IMR-90 (cell line): ENCODE results near the gene C1GALT1. TPM values are rescaled to one million over a fixed set of nuclear protein-coding genes. Genes with fewer than 3 reads are reported as not detected.

ENCODE experiments used
- ATAC-seq: fragments of 200-7000 bp; cut with Tn5 transposase; 2 replicates; pipeline ENCODE4 v1.9.1; 2020; ENCODE audit warnings: low read depth, mild to moderate bottlenecking, moderate library complexity
- BruUV-seq: library from RNA; stranded (reverse); fragments of 400-500 nt; replicated peaks from 2 replicates; lab custom pipeline; 2021; lab: Mats Ljungman, UMichigan
- CTCF ChIA-PET: fragments of 300-600 bp; formaldehyde crosslinking; extraction: SDS; loops from one replicate; lab custom pipeline; 2021; ENCODE audit warnings: antibody characterized with exemption; lab: Yijun Ruan, JAX
- POLR2A ChIA-PET: fragments of 300-600 bp; sonication (Branson Sonifier 250); formaldehyde crosslinking; loops from one replicate; lab custom pipeline; 2022; ENCODE audit warnings: antibody characterized with exemption; ENCODE audit not compliant: unreplicated experiment; lab: Charles Lee
- DNase-seq: peaks from one replicate; pipeline ENCODE4 v3.0.0; 2013
- H2AFZ ChIP-seq: replicated peaks from 2 replicates; pipeline ENCODE3; 2013; ENCODE audit warnings: low read length, mild to moderate bottlenecking; ENCODE audit not compliant: poor library complexity
- H2AK5ac ChIP-seq: 2 replicates; pipeline ENCODE4 v1.6.1; 2013; ENCODE audit warnings: low read depth, low read length, inconsistent platforms
- H2AK9ac ChIP-seq: replicated peaks from 2 replicates; pipeline ENCODE3; 2013; ENCODE audit warnings: mild to moderate bottlenecking, low read depth, low read length, moderate library complexity; ENCODE audit not compliant: poor library complexity
- H2BK120ac ChIP-seq: 2 replicates; pipeline ENCODE4 v1.6.1; 2013; ENCODE audit warnings: low read depth, low read length, inconsistent platforms
- H2BK15ac ChIP-seq: 3 replicates; pipeline ENCODE4 v1.6.1; 2013; ENCODE audit warnings: low read depth, low read length, inconsistent platforms
- H2BK20ac ChIP-seq: 2 replicates; pipeline ENCODE4 v1.6.1; 2013; ENCODE audit warnings: low read depth, mild to moderate bottlenecking, inconsistent platforms, low read length, moderate library complexity
- H2BK5ac ChIP-seq: 2 replicates; pipeline ENCODE4 v1.6.1; 2013; ENCODE audit warnings: mild to moderate bottlenecking, low read depth, low read length, inconsistent platforms; ENCODE audit not compliant: poor library complexity, severe bottlenecking
- H3K14ac ChIP-seq: replicated peaks from 2 replicates; pipeline ENCODE4 v1.6.1; 2013; ENCODE audit warnings: low read depth, low read length, inconsistent platforms
- H3K18ac ChIP-seq: 2 replicates; pipeline ENCODE4 v1.6.1; 2013; ENCODE audit warnings: low read depth, low read length, control low read depth
- H3K23ac ChIP-seq: 2 replicates; pipeline ENCODE4 v1.6.1; 2013; ENCODE audit warnings: low read depth, low read length, inconsistent platforms
- H3K27ac ChIP-seq: 2 replicates; pipeline ENCODE4 v1.5.1; 2013; ENCODE audit warnings: mild to moderate bottlenecking, control low read depth, low read length; ENCODE audit not compliant: insufficient read depth
- H3K27me3 ChIP-seq: 2 replicates; pipeline ENCODE4 v1.6.1; 2013; ENCODE audit warnings: low read length; ENCODE audit not compliant: control insufficient read depth, insufficient read depth
- H3K36me3 ChIP-seq: 2 replicates; pipeline ENCODE4 v1.6.1; 2013; ENCODE audit warnings: low read length, mixed read lengths; ENCODE audit not compliant: control insufficient read depth, insufficient read depth
- H3K4ac ChIP-seq: 2 replicates; pipeline ENCODE4 v1.6.1; 2013; ENCODE audit warnings: low read depth, low read length, inconsistent platforms
- H3K4me1 ChIP-seq: 2 replicates; pipeline ENCODE4 v1.6.1; 2013; ENCODE audit warnings: low read length, mixed read lengths; ENCODE audit not compliant: control insufficient read depth, insufficient read depth
- H3K4me2 ChIP-seq: 2 replicates; pipeline ENCODE4 v1.6.1; 2013; ENCODE audit warnings: low read depth, mild to moderate bottlenecking, control low read depth, low read length, moderate library complexity
- H3K4me3 ChIP-seq: 2 replicates; pipeline ENCODE4 v1.5.1; 2013; ENCODE audit warnings: low read depth, mild to moderate bottlenecking, control low read depth, low read length, moderate library complexity; ENCODE audit not compliant: insufficient read depth
- H3K56ac ChIP-seq: 2 replicates; pipeline ENCODE4 v1.6.1; 2013; ENCODE audit warnings: low read length, inconsistent platforms; ENCODE audit not compliant: insufficient read depth; ENCODE audit errors: extremely low read depth
- H3K79me1 ChIP-seq, 2 experiments: 2 replicates each; pipeline ENCODE4 v1.6.1; 2013; ENCODE audit warnings: low read length in 2 of 2, inconsistent platforms in 1 of 2, low read depth in 1 of 2
- H3K9ac ChIP-seq: 2 replicates; pipeline ENCODE4 v1.6.1; 2013; ENCODE audit warnings: low read depth, low read length, control low read depth
- H3K9me1 ChIP-seq: 2 replicates; pipeline ENCODE4 v1.6.1; 2013; ENCODE audit warnings: low read length, inconsistent platforms; ENCODE audit not compliant: insufficient read depth
- H3K9me3 ChIP-seq: 2 replicates; pipeline ENCODE4 v1.6.1; 2013; ENCODE audit warnings: low read length; ENCODE audit not compliant: control insufficient read depth, insufficient read depth
- H4K20me1 ChIP-seq: 2 replicates; pipeline ENCODE4 v1.6.1; 2013; ENCODE audit warnings: low read length, inconsistent platforms; ENCODE audit not compliant: insufficient read depth
- H4K5ac ChIP-seq: 2 replicates; pipeline ENCODE4 v1.6.1; 2013; ENCODE audit warnings: mild to moderate bottlenecking, low read depth, low read length, control low read depth
- H4K8ac ChIP-seq, 2 experiments: 2 replicates each; pipeline ENCODE4 v1.6.1; 2013; ENCODE audit warnings: low read depth in 2 of 2, low read length in 2 of 2, control low read depth in 1 of 2, inconsistent platforms in 1 of 2
- H4K91ac ChIP-seq: 2 replicates; pipeline ENCODE4 v1.6.1; 2013; ENCODE audit warnings: low read depth, low read length, inconsistent platforms; ENCODE audit not compliant: insufficient read depth
- CHD1 ChIP-seq: IDR thresholded peaks from 2 replicates; pipeline ENCODE4 v1.6.1; 2012; ENCODE audit warnings: low read depth, low read length, improper control_type of control experiment
- CTCF ChIP-seq: conservative IDR thresholded peaks from 2 replicates; pipeline ENCODE4 v1.5.1; 2012; ENCODE audit warnings: mild to moderate bottlenecking, low read depth, low read length, improper control_type of control experiment
- FOS ChIP-seq: fragments of 150-350 bp; IDR thresholded peaks from 2 replicates; pipeline ENCODE4 v1.6.1; 2016; ENCODE audit warnings: low read depth, low read length
- MAZ ChIP-seq: IDR thresholded peaks from 2 replicates; pipeline ENCODE4 v1.6.1; 2012; ENCODE audit warnings: low read depth, mild to moderate bottlenecking, low read length, improper control_type of control experiment, moderate library complexity, borderline replicate concordance
- RFX5 ChIP-seq: IDR thresholded peaks from 2 replicates; pipeline ENCODE4 v1.8.0; 2012; ENCODE audit warnings: low read depth, mild to moderate bottlenecking, low read length, moderate library complexity
- SMC3 ChIP-seq: fragments of 150-350 bp; IDR thresholded peaks from 2 replicates; pipeline ENCODE4 v1.6.1; 2016; ENCODE audit warnings: low read depth, mild to moderate bottlenecking, antibody characterized with exemption, low read length, moderate library complexity
- USF2 ChIP-seq: fragments of 150-350 bp; IDR thresholded peaks from 2 replicates; pipeline ENCODE4 v1.6.1; 2017; ENCODE audit warnings: mild to moderate bottlenecking, antibody characterized with exemption, low read length, low read depth
- WGBS, 2 experiments: methylation state at CpG; one replicate each; pipeline versions ENCODE4 v1.1.5 to v1.1.7; 2013; ENCODE audit warnings: missing lambda C conversion rate in 2 of 2; ENCODE audit not compliant: insufficient read length in 1 of 2; ENCODE audit errors: extremely low coverage in 2 of 2; 5-methylcytosine and 5-hydroxymethylcytosine counted together
- dilution Hi-C: fragments of 300-500 bp; cut with HindIII; formaldehyde crosslinking; loops from one replicate; pipeline ENCODE4 v1.14.3; 2018; ENCODE audit warnings: low sequenced_read_pairs; ENCODE audit not compliant: unreplicated experiment
- in situ Hi-C: fragments of 300-500 bp; cut with MboI; formaldehyde crosslinking; loops from 3 replicates; pipeline ENCODE4 v1.14.3; 2019; ENCODE audit warnings: low sequenced_read_pairs, inconsistent platforms, mixed read lengths
- intact Hi-C: fragments of 100-400 bp; cut with micrococcal nuclease; formaldehyde crosslinking; loops from 2 replicates; pipeline ENCODE4 v1.10.0; 2022
- polyA plus RNA-seq, 3 experiments: library from polyadenylated mRNA; depleted of rRNA; stranded (reverse); fragments of >200 nt; gene quantifications; 2 replicates each; pipeline ENCODE4 v1.2.3, GENCODE V29; 2012; ENCODE audit warnings: low replicate concordance in 1 of 3
- total RNA-seq: library from RNA; depleted of rRNA; stranded (reverse); fragments of >200 nt; gene quantifications from 2 replicates; pipeline ENCODE4 v1.2.3, GENCODE V29; 2012

C1GALT1 gene
- total and polyA plus RNA-seq, 2 of the 4 experiments (the other 2 are of a cell fraction) = 11.6 to 12.2 TPM

GRCh38 chr7:7271094-7271874 is 88.9 kb downstream of the C1GALT1 start:
- DNase-seq (no peak), ATAC-seq (no peak)
- CTCF ChIA-PET = interaction anchor here (0.6 kb wide), 1 partner anchor 252 kb away, joined by 3 read pairs; no protein-coding TSS in a partner anchor
- Histone ChIP-seq H3K4me1 (no peaks in the 10 kb centered on the region), H3K56ac (no peak overlapping the region), H3K9me1 (no peaks in the 10 kb centered on the region), H2BK15ac (no peak overlapping the region), H3K23ac (no peak overlapping the region), H3K4me3 (no peak overlapping the region), H3K18ac (no peak overlapping the region), H4K20me1 (no peaks in the 10 kb centered on the region), H3K9me3 (no peaks in the 10 kb centered on the region), H3K14ac (no peak overlapping the region), H2AFZ (no peak overlapping the region), H4K91ac (no peak overlapping the region), H2BK20ac (no peak overlapping the region), H2AK5ac (no peak overlapping the region), H3K4me2 (no peak overlapping the region), H3K27ac (no peak overlapping the region), H3K36me3 (no peaks in the 10 kb centered on the region), H2BK5ac (no peak overlapping the region), H3K4ac (no peak overlapping the region), H4K8ac (no peak overlapping the region), H3K79me1 (no peaks in the 10 kb centered on the region), H2BK120ac (no peak overlapping the region), H3K9ac (no peak overlapping the region), H4K5ac (no peak overlapping the region), H2AK9ac (no peak overlapping the region), H3K27me3 (no peaks in the 10 kb centered on the region)
- dilution Hi-C loops = no loop called here
- in situ Hi-C loops = no loop called here
- POLR2A ChIA-PET = no interaction called here
- intact Hi-C loops = no loop called here
- TF ChIP-seq CTCF (no peak), CHD1 (no peak), SMC3 (no peak), FOS (no peak), USF2 (no peak), MAZ (no peak), RFX5 (no peak)
- no CpG with 5 or more reads among the region's 10 CpGs for WGBS, 2 experiments
- BruUV-seq = no TSS peak
